ENCODE data around the gene BBX.

Gene BBX

GRCh38 chr3:107753494-107753893, 230.7 kb downstream of the BBX start:
- no peak for DNase-seq (ENCODE audit: low read depth)

DNA sequence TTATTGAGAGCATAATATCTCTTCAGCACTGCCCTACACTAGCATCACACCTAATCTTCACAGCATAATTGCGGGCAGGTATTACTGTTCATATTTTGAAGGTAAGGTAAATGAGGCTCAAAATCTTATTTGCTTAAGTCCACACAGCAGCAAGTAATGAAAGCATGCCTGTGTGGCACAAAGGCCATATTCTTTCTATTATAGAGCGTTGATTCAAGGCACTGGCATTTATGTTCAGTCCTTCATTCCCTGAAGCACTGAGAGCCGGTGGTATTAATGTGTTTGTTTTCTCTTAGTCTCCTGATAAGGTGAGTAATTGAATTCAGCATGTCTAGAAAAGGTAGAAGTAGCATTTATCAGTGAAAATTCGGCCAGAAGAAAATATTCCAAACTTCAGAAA, 231.2 kb downstream of the BBX start:
- no peak for DNase-seq (ENCODE audit: low read depth)

- no peak for DNase-seq (ENCODE audit: low read depth)
These were observed 233.9 kb downstream of the BBX start for GRCh38 chr3:107756649-107757048.

DNA sequence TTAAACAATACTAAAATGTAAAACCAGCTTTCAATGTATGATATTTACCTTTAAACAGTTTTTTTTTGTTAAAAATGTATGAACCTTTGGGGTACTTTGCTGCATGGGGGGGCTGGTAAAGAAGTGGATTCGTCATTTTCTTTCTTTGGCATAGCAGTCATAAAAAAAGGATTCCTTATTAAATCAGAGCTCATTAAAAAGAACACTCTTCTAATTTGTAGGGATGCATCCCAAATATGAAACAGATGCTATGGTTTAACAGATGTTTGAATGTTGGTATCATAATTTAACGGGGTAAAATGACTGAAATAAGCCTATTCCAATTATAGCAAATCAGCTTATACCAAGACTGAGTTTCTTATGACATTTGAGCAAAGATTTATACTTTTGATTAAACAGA, 234.4 kb downstream of the BBX start:
- no peak for DNase-seq (ENCODE audit: low read depth)

GRCh38 chr3:107760144-107760543, 237.4 kb downstream of the BBX start:
- no peak for DNase-seq (ENCODE audit: low read depth)

DNA sequence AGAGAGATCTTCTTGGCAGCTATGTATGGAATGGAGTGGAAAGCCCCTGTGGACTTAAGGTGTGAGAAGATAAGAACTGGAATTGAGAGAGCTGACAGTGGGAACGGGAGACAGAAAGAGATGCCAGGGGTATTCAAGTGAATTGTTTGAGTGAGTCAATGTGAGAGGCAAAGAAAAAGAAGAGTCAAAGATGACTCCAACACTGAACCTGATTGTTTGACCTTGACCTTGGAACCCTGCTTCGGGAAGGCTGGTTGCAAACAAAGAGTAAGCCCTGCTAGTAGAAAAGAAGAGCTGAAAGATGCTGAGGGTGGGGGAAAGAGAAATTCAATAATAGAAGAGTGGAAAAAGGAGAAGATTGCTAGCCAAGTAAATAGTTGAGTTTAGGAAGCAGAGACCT, 238.6 kb downstream of the BBX start:
- DNase-seq (ENCODE audit: low read depth): no peak

DNA sequence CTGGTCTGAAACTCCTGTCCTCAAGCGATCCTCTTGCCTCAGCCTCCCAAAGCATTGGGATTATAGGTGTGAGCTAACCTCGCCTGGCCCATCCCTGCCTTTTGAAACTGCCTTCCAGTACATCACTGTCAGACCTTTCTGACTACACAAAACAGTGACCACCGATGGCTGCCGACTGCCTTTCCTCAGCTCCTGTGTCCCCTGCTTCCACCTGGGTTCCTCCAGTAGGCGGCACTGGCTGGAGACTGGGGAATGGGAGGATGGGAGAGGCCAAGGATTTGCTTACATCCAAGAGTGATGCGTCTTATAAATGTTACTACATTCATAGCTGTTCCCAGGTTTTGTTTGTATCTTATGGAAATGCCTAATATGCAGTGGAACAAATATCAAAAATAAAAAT, 242.8 kb downstream of the BBX start:
- no peak for DNase-seq (ENCODE audit: low read depth)

- no peak for DNase-seq (ENCODE audit: low read depth)
These were observed 245.3 kb downstream of the BBX start for GRCh38 chr3:107767897-107768605.

DNA sequence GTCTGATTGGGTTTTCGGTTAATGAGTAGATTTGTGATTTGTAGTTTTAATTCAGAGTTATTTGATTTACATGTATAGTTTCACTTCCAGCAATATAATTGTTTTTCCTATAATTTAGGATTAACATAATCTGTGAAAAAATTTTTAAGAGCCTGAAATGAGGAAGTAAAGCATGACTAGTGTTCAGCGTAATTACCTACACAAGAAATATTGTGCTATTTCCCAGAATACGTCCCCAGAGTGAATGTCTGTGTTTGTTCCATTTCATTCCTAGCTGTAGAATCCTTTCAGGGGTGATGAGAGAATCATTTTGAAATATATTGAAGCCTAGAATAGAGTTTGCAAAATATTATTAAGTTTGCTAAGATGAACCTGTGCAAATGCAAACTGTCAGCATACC, 247.1 kb downstream of the BBX start:
- no peak for DNase-seq (ENCODE audit: low read depth)

GRCh38 chr3:107772016-107772415, 249.3 kb downstream of the BBX start:
- no peak for DNase-seq (ENCODE audit: low read depth)

GRCh38 chr3:107775974-107776373, 253.2 kb downstream of the BBX start:
- no peak for DNase-seq (ENCODE audit: low read depth)

DNA sequence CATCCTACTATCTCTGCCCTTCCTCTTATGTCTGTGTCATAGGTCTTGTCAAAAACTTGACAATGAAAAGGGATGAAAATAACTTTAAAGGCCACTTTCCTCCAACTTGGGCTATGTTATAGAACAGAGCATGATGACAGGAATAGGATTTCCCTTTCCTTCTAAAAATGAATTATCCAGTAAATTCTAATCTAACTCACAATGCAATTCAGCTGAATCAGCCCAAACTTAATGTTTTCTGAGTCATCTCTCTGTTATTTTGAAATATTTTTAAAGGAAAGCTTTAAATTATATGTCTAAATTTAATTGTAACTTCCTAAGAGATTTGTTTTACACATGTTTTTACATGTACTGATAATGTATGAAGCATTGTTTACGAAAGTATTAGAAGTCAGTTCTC, 258.5 kb downstream of the BBX start:
- no peak for DNase-seq (ENCODE audit: low read depth)

DNA sequence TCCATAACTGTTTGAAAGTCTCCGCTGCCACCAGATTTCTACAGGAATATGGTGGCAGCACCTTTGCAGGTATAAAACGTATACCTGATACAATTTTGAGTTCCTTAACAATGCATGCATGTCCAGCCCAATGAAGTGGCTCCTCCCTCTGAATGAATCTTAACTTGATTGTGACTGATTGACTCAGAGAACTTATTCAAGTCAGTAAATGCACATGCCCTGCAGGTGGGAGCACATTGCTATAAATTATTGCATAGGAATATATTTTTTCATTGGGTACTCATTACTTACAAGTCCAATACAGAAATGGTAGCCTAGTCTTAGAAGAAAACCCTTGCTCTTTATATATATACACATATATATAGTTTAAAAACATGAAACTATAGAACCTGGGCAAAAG, 259.3 kb downstream of the BBX start:
- DNase-seq (ENCODE audit: low read depth): no peak

GRCh38 chr3:107790612-107791011, 267.9 kb downstream of the BBX start:
- DNase-seq (ENCODE audit: low read depth): no peak

GRCh38 chr3:107791027-107791426, 268.3 kb downstream of the BBX start:
- DNase-seq (ENCODE audit: low read depth): no peak

GRCh38 chr3:107791450-107791849, 268.7 kb downstream of the BBX start:
- DNase-seq (ENCODE audit: low read depth): no peak

- no peak for DNase-seq (ENCODE audit: low read depth)
These were observed 272.1 kb downstream of the BBX start for GRCh38 chr3:107794664-107795443.

DNA sequence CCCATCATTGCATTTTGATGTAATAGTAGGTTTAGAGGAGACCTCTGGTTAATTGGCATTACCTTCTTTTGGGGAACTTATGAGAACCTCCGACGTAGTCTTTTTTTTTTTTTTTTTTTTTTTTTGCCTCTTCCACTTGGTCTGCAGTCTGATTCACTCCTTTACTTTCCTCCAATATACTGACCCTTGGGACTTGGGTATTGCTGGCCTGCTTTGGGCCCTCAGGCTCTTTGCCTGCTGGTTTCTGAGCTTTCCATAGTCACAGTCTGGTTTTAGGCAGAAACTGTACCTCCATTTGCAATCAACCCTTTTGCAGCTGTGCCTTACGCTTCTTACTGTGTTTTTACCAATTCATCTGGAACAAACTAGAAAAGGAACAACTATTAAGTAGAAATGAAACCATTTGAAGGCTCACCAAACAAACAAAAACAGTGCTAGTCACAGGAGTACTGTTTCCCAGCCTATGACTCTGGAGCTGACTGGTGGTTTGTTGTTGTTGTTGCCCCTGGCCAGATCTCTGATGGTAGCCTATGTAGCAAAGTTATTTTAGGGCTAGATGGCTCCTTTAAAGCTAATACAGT, 272.8 kb downstream of the BBX start:
- no peak for DNase-seq (ENCODE audit: low read depth)

DNA sequence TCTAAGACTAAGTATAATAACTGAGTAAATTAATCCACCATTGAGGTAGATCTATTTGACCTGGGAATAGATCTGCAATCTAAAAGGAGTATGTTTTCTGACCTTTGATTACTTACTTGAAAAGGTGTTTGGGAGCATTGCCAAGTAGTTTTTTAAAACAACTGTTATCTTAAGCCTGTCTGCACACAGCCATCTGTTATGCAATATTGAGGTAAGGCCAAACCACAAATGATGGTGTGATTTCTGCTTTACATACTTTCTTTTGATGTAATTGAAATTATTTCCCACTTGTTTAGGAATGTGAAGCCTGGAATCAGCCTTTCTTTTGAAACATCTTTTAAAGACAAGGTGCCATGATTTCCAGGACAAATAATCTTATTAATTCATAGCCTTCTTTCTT, 274.0 kb downstream of the BBX start:
- no peak for DNase-seq (ENCODE audit: low read depth)

- no peak for DNase-seq (ENCODE audit: low read depth)
These were observed 274.8 kb downstream of the BBX start for GRCh38 chr3:107797586-107797985.

GRCh38 chr3:107798381-107798780, 275.6 kb downstream of the BBX start:
- no peak for DNase-seq (ENCODE audit: low read depth)

GRCh38 chr3:107800710-107801109, 277.9 kb downstream of the BBX start:
- no peak for DNase-seq (ENCODE audit: low read depth)

- no peak for DNase-seq (ENCODE audit: low read depth)
These were observed 280.4 kb downstream of the BBX start for GRCh38 chr3:107803170-107803569.
